Measurements from ENCODE around the gene GMDS.

GRCh38 chr6:1929931-1930330, 315.5 kb downstream of the GMDS start:
- TF ChIP-seq CTCF (IDR thresholded peaks at IDR 0.05 in 4 of 5, conservative IDR thresholded peaks at IDR 0.05 in 1 of 5) (no peak), POLR2A (IDR thresholded peaks at IDR 0.05) (no peak)

All from gastrocnemius medialis (tissue), 4 donors.